ENCODE results near the gene SARDH.

The SARDH gene

GRCh38 chr9:133731876-133732638 lies 6.1 kb downstream of the SARDH start:
- DNase-seq: peak; percentile 55

DNA sequence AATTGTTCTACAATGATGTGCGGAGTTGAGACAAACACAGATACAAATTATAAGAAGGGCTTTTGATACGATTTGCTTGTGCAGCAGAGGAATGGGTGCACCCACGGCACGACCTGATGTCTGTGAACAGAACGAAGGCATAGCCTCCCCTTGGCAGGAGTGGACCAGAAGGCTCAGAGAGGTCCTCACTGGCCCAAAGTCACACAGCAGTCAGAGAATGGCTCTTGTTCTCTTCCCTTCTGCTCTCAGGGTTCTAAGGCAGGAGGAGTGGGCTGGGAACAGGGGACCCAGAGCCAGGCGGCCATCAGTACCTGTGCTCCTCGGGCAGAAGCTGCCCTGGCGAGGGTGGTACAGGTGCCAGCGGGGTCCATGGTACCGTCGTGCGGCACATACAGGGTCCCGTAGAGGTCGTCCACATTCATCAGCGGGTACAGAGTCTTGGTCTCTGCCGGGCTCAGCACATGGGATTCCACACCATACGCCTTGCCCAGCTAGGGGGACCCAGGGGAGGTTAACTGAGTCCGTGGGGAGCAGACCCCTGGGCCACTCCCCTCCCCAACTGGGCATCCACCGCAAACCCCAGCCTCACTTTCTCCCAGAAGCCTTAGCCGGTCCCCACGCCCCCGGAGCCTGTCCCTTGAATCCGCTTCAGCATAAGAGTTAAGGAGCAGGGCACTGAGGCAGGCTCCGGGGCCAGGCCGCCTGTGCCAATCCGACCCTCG lies 7.0 kb downstream of the SARDH start:
- no peak for DNase-seq

- no peak for DNase-seq
Observed at GRCh38 chr9:133729617-133730281, 8.4 kb downstream of the SARDH start.

- DNase-seq: no peak
Observed at GRCh38 chr9:133728856-133729616, 9.1 kb downstream of the SARDH start.

GRCh38 chr9:133727876-133728441 lies 10.2 kb downstream of the SARDH start:
- DNase-seq: no peak

DNA sequence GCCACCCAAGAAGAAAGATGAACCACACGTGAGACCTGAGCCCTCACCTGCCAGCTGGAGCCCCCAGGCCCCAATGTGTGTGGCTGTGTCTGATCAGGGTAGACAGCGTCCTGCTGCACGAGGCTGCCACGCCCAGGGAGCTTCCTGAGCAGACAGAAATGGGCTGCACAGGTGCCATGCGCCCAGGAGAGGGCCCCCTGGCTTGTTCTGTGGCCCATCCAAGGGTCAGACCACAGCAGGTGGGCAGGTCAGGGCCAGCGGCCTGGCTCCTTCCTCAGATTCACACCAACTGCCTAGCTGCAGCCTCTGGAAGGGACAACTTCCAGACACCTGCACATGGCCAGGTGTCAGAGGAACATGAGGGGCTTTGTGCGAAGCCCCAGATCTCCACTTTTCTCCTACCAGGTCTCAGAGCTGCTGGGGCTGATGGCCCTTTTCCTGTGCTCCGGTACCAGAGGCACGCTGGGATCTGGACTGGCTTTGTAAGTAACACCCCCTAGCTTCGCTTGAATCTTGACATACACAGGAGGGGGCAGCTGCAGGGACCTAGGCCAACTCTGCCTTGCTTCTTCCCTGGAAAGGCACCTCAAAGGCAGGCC lies 10.8 kb downstream of the SARDH start:
- peak; percentile 15 for DNase-seq

DNA sequence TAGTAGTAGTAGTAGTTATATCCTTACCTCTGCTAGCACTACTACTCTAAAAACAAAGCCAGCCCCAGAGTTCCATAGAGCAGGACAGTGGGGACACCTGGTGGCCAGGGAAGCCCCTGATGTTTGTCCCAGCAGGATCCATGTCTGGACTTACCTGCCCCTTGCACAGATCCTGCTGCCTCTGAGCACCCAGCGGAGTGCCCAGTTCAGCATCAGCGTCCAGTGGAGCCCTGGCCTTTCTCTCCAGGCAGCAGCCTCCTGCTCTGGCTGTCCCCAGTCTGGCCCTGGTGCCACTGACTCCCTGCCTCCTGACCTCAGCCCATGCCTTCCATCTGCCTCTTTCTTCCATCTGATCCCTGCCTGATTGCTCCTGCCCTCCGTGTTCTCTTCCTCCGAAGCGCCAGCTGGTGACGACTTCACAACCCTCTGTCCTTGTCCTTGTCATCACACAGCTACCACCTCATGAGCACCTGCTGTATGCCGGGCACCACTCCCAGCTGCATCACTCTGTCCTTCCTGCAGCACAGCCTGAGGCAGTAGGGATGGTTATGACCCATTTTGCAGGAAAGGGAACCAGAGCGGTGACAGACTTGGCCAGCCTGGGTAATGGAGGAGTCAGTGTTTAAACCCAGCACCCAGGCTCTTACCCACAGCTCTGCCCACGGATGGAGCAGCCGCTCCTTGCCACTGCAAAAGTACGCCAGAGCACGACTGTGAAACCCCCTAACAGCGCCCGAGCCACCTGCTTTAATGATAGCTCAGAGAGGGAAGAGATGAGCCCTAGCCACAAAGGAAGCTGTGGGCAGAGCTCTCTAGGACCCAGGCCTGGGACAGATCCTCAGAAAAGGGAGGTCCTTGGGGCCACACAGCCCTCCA lies 11.5 kb downstream of the SARDH start:
- peak; percentile 80 for DNase-seq

- DNase-seq: no peak
Observed at GRCh38 chr9:133725886-133726285, 12.3 kb downstream of the SARDH start.

DNA sequence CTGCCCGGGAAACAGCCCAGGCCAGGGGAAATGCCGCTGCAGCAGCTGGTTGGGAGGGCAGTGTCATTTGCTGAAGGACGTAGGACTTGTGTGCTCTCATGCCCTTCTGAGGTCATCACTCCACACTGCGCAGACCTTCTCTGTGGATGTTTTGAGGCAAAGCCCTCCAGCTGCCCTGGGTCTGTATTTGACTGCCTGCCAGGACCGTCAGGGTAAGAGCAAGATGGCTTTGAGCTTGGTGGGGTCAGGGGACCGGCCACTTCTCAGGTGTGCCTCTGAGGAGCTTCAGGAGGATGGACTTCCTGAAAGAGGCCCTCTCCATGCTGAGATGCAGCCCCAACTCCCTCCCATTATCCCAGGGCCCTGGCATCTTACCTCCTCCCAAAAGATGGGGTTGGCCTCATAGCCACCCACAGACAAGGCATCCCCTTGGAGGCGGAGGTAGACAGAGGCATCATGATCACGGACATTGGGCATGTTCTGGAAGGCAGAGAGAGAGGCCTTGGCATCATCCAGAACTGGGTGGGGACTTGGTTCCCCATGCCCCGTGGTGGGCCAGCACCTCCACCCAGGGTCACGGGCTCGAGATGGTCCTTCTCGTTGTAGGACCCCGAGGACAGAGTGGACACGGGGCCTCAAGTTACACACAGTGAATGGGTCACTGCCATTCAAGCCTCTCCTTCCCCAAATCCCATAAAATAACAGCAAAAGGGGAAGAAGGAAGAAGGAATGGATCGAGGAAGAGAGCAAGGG lies 19.4 kb downstream of the SARDH start:
- peak; percentile 13 for DNase-seq

GRCh38 chr9:133717113-133718031 lies 20.8 kb downstream of the SARDH start:
- DNase-seq: peak; percentile 18

GRCh38 chr9:133716564-133717112 lies 21.5 kb downstream of the SARDH start:
- DNase-seq: peak; percentile 56

DNA sequence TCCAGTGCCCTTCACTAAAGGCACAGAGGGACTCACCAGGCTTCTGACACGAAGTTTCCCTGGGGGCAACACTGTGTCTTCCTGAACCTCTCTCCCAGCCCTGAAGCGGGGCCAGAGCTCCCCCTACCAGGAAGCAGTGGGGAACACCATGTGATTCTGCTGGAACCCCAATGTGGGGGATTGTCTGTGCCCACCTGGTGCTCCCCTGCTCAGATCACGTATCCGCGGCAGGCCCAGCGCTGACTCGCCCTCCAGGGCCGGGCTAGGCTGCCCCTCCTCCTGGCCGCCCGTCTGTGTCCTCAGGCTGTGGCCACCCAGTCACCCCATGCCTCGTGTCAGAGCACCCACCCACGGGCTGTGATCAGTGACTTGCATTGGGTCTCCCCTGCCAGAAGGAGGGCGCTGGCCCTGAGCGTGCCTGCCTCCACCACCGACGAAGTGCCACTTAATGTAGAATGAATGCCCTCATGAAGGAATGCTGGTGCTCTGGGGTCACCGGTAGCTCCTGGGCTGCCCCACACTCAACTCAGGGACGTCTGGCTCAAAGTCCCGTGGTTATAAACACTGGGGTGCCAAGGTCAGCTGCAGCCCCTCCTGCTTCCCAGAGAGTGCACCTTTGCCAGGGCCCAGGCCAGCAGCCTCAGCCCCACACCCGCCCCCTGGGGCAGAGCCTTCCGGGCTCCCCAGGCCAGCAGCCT lies 22.1 kb downstream of the SARDH start:
- DNase-seq: peak; percentile 49

DNA sequence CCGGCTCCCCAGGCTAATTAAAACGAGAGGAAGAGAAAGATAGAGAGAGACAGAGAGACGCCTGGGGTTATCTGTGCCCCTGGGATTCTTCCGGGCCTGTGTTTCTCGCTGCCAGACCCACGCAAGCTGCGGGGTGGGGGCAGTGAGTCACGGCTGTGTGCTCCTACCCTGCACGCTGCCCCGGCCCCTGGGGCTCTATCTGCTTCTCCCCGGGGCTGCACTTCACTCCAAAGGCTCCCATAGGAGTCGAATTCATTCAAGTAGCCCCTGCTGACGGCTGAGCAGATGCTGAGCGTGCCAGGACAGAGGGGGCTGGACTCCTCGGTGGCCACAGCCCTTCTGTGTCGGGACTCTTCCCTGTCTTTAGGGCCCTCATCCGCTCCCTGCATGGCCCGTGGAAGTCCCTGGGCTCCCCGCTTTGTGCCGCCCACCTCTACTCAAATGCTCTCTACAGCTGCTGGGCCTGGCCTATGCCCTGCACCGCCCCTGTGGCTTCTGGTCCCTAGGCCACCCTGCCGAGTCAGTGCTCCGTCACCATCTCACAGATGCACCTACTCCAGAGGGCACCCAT lies 22.8 kb downstream of the SARDH start:
- DNase-seq: peak; percentile 19

DNA sequence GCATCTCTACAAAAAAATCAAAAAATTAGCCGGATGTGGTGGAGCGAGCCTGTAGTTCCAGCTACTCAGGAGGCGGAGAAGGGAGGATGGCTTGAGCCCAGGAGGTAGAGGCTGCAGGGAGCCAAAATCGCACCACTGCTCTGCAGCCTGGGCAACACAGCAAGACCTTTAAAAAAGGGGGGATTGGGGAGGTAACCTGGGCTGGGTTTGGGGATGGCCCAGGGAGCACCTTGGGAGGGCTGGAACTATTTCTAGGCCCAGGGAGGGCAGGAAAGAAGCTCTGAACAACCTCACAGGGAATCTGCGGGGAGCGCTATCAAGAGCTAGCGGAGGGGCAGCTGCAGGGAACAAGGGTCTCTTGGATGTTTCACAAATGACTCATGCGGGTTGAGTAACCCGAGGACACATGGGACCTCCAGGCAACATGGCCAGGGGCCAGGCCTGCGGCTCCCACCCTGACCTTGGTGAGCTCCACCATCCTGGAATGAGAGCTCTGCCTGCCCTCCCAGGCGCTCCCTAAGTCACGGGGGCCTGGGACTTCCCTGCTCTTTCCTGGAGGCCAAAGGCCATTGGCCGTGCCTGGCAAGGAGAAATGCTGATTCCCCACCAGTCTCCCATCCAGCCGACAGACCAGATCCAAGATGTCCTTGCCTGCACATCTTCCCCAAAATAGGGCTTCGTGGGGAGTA lies 23.4 kb downstream of the SARDH start:
- DNase-seq: peak; percentile 39

DNA sequence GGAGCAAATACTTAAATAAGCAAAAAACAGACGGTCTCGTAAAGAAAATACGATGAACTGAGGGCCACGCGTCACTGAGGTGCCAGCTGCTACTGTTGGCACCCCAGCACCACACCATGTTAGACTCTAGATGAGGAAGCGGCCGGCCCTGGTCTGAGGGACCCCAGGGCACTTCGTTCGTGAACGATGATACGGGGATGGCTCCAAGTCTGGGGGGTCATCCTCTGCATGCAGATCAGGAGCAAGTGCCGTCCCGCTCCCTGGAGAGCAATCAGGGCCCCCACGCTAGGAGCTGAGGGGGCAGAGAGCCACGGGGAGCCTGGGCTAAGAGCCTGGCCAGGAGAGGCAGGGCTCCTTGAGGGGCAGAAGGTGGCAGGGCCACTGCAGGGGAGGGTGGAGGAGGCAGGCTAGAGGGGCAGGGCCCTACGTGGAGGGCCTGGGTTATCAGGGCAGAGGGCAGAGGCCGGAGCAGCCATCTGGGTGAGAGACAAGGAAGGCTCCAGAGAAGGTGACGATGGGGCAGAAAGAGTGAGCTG lies 24.1 kb downstream of the SARDH start:
- peak; percentile 10 for DNase-seq

DNA sequence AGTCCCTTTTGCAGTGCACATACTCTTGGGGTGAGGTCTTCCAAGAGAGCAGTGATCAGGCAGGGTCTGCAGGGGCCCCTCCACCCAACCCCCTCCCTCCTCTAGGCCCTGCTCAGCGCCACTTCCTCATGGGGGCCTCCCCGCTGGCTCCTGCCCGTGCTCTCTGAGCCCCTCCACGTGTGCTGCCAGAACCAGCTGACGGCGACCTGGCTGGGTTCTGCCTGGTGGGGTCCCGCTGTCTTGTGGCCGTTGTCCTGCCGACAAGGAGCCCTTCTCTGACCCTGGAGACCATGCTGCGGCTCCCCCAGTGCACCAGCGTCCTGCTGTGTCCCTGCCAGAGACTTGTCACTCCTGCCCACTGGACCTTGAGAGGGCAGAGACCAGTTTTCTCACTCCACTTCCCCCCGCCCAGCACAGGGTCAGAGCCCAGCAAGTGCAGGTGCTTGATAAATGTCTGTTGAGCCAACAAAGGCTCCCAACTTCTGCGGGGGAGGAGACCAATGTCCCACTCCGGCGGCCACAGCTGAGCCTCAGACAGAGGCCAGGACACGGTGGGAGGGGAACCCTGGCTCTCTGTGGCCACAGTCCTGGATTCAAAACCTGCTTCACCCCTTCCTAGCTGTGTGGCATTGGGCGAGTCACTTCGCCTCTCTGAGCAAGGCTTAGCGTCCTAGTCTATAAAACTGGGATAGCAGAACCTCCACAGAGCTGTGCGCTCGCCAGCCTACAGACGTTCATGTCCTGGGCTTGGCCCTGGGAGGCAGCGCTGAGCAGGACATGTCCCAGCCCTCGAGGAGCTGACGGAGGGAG lies 24.8 kb downstream of the SARDH start:
- peak; percentile 16 for DNase-seq

Data from femur (tissue), 1 donor.